ENCODE data around the gene AHNAK. TPM values are rescaled to one million over a fixed set of nuclear protein-coding genes. Genes with fewer than 3 reads are reported as not detected.
A peak's percentile ranks its signal among the peaks of the same experiment; 100 is the strongest.
"Not testable (repeated sequence)": the region's sequence is repeated elsewhere in the genome, so short reads cannot be mapped to it uniquely, and the experiment has no call there.

The AHNAK gene
- polyA plus RNA-seq, 6 donors from 2014 or later = 2.0 to 45.3 (median 15.9) TPM

DNA sequence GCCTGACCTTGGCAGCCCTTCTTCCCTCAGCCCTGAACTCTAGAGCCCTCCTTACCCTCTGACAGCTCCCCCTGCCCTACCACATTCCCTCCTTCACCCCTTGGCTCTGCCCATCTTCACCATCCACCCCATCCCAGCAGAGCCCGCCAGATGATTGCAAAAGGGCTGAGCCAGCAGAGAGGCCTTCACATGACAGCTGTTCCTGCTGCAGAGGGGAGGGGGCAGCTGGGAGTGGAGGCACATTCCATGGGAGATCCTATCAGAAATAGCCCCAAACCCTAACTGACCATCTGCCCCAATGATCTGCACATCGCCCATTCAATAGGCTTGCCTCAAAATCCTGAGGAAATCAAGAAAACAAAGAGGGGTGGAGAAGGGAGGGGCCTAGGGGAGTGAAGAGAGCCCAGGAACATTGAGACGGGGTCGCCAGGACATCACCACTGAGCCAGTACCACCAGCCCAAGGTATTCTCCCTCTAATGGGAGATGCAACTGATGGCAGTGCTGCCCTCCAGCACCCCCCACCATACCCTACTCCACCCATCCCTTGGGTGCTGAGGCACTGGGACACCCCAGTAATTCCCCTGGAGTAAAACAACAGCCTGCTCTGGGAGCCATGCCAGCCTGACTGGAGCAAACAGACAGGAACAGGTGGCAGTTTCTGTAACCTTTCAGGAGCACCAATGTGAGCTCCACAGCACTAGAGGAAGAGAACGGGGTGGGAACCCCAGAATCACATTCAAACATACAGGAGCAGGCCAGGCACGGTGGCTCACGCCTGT, 8.0 kb upstream of the AHNAK start:
- Mint-ChIP-seq H3K36me3 (peaks cover 0 to 6% of the 10 kb centered on the region in 2 donors), H3K4me1 (peaks cover 61 to 80% (median 79%) of the 10 kb centered on the region in 3 donors), H3K4me3 (peak overlapping the region in 7 of 8 donors; percentile 8 to 94 (median 82)), H3K9me3 (no peaks in the 10 kb centered on the region), H3K27ac (peak overlapping the region; percentile 99 to 100 (median 99)), H3K27me3 (peaks cover 0 to 4% (median 0%) of the 10 kb centered on the region in 3 donors)
- DNase-seq = no peak
- ATAC-seq (ENCODE audit: low read depth in 2 of 2) = no peak

GRCh38 chr11:62553839-62554361, 7.3 kb upstream of the AHNAK start:
- peak overlapping the region; percentile 99 to 100 (median 99) for H3K27ac Mint-ChIP-seq
- DNase-seq (no peak), ATAC-seq (ENCODE audit: low read depth in 2 of 2) (no peak)
- peak overlapping the region in 7 of 8 donors; percentile 52 to 87 (median 81) for H3K4me3 Mint-ChIP-seq
- peaks cover 0 to 4% (median 0%) of the 10 kb centered on the region in 3 donors for H3K27me3 Mint-ChIP-seq
- peaks cover 61 to 81% (median 79%) of the 10 kb centered on the region in 3 donors for H3K4me1 Mint-ChIP-seq
- H3K9me3 Mint-ChIP-seq = no peaks in the 10 kb centered on the region
- no peaks in the 10 kb centered on the region for H3K36me3 Mint-ChIP-seq

GRCh38 chr11:62553080-62553838, 6.7 kb upstream of the AHNAK start:
- peak overlapping the region; percentile 52 to 88 (median 82) for H3K4me3 Mint-ChIP-seq
- peak overlapping the region; percentile 99 to 100 (median 99) for H3K27ac Mint-ChIP-seq
- H3K27me3 Mint-ChIP-seq = peaks cover 0 to 4% (median 0%) of the 10 kb centered on the region in 3 donors
- ATAC-seq (ENCODE audit: low read depth in 2 of 2) = peak; percentile 4 to 6
- H3K9me3 Mint-ChIP-seq = no peaks in the 10 kb centered on the region
- H3K36me3 Mint-ChIP-seq = no peaks in the 10 kb centered on the region
- DNase-seq = no peak
- H3K4me1 Mint-ChIP-seq = peaks cover 65 to 81% (median 81%) of the 10 kb centered on the region in 3 donors

DNA sequence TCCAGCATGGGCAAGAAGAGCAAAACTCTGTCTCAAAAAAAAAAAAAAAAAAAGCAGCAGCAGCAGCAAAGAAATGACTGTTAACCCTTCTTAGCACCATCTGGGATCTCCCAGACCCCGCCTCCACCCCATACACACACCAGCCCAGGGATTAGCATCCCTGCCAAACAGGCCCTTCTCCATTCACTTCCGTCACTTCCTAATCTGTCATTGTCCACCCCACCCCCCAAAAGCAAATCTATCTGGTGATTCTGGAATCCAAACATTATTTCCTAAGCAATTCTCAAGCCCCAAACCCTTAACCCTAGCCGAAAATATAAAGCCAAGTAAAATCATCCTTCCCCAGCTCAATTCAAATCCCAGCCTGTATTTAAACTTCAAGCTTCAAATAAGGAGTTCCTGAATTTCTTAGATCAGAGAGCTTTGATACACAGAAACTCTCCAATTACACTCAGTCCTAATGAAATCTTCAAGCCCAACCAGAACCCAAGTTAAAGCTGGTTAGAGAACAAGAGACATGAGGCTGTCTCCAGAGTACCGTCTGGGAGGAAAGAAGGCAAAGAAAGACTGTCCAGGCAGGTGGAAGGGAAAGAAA, 6.0 kb upstream of the AHNAK start:
- no peaks in the 10 kb centered on the region for H3K9me3 Mint-ChIP-seq
- peaks cover 0 to 4% (median 0%) of the 10 kb centered on the region in 3 donors for H3K27me3 Mint-ChIP-seq
- ATAC-seq (ENCODE audit: low read depth in 2 of 2) (no peak), DNase-seq (no peak)
- peak overlapping the region; percentile 99 to 100 (median 99) for H3K27ac Mint-ChIP-seq
- peak overlapping the region; percentile 55 to 90 (median 82) for H3K4me3 Mint-ChIP-seq
- H3K4me1 Mint-ChIP-seq = peaks cover 70 to 88% (median 84%) of the 10 kb centered on the region in 3 donors
- H3K36me3 Mint-ChIP-seq = no peaks in the 10 kb centered on the region

- DNase-seq; H3K36me3 Mint-ChIP-seq; H3K9me3 Mint-ChIP-seq; H3K27me3 Mint-ChIP-seq; ATAC-seq (ENCODE audit: low read depth in 2 of 2): not testable (repeated sequence)
- peaks cover 59 to 76% (median 71%) of the 10 kb centered on the region in 3 donors for H3K4me1 Mint-ChIP-seq
- H3K27ac Mint-ChIP-seq = peak overlapping the region; percentile 99 to 100 (median 99)
- H3K4me3 Mint-ChIP-seq = peak overlapping the region in 5 of 8 donors; percentile 15 to 86 (median 55)
Observed at GRCh38 chr11:62550478-62550877, 3.9 kb upstream of the AHNAK start.

DNA sequence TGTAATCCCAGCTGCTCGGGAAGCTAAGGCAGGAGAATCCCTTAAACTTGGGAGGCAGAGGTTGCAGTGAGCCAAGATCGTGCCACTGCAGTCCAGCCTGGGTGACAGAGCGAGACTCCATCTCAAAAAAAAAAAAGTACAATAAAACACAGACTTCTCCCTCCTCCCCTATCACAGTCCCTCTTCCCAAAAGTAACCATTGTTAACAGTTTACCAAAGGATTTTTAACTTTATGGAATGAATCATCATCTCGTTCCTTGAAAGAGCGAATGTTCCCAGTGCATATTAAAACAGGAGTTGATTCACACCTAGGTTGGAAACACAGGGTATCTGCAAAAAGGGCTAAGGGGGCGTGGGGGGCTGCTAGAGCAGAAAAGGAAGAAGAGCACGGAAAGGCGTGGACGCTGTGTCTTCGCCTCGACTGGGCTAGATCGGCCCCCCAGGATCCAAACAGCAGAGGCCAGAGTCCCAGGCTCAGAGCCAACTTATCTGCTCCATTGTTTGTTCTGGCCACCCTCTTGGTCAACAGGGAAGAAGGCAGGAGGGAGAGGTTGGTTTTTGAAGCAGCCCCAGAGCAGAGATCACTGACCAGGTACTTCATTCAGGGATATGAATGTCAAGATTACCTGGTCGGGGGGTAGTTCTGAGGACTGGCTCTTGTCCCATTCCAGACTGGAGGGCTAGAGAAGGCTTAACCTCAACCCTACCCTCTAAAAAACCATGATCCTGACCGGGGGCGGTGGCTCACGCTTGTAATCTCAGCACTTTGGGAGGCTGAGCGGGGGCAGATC, 2.1 kb upstream of the AHNAK start:
- Mint-ChIP-seq H3K4me3 (peak overlapping the region in 4 of 8 donors; percentile 58 to 87 (median 74)), H3K27ac (peak overlapping the region in 5 of 6 donors; percentile 24 to 99 (median 82)), H3K9me3 (no peaks in the 10 kb centered on the region), H3K36me3 (no peaks in the 10 kb centered on the region), H3K4me1 (peaks cover 65 to 76% (median 69%) of the 10 kb centered on the region in 3 donors), H3K27me3 (peaks cover 0 to 4% (median 0%) of the 10 kb centered on the region in 3 donors)
- ATAC-seq (ENCODE audit: low read depth in 2 of 2) = no peak
- no peak for DNase-seq

GRCh38 chr11:62547691-62548281, 1.2 kb upstream of the AHNAK start:
- H3K27me3 Mint-ChIP-seq = peaks cover 0 to 4% (median 0%) of the 10 kb centered on the region in 3 donors
- peak overlapping the region; percentile 52 to 93 (median 84) for H3K4me3 Mint-ChIP-seq
- no peaks in the 10 kb centered on the region for H3K9me3 Mint-ChIP-seq
- ATAC-seq (ENCODE audit: low read depth in 2 of 2) (no peak), DNase-seq (no peak)
- no peaks in the 10 kb centered on the region for H3K36me3 Mint-ChIP-seq
- peaks cover 63 to 76% (median 69%) of the 10 kb centered on the region in 3 donors for H3K4me1 Mint-ChIP-seq
- peak overlapping the region; percentile 88 to 99 (median 94) for H3K27ac Mint-ChIP-seq

- Mint-ChIP-seq H3K27ac (peak overlapping the region in 5 of 6 donors; percentile 92 to 99 (median 94)), H3K36me3 (no peaks in the 10 kb centered on the region), H3K4me3 (peak overlapping the region; percentile 77 to 93 (median 88)), H3K4me1 (peaks cover 62 to 76% (median 69%) of the 10 kb centered on the region in 3 donors), H3K27me3 (peaks cover 0 to 4% (median 0%) of the 10 kb centered on the region in 3 donors), H3K9me3 (no peaks in the 10 kb centered on the region)
- ATAC-seq (ENCODE audit: low read depth in 2 of 2) (peak in 1 of 2 donors; percentile 0), DNase-seq (no peak)
Observed at GRCh38 chr11:62546929-62547625, 471 bp upstream of the AHNAK start.

GRCh38 chr11:62545437-62546243, 966 bp downstream of the AHNAK start:
- no peaks in the 10 kb centered on the region for H3K9me3 Mint-ChIP-seq
- ATAC-seq (ENCODE audit: low read depth in 2 of 2) (peak; percentile 11 to 15), DNase-seq (no peak)
- peaks cover 65 to 76% (median 69%) of the 10 kb centered on the region in 3 donors for H3K4me1 Mint-ChIP-seq
- H3K27ac Mint-ChIP-seq = peak overlapping the region; percentile 88 to 99 (median 96)
- no peaks in the 10 kb centered on the region for H3K36me3 Mint-ChIP-seq
- H3K27me3 Mint-ChIP-seq = no peaks in the 10 kb centered on the region
- peak overlapping the region; percentile 77 to 97 (median 94) for H3K4me3 Mint-ChIP-seq

DNA sequence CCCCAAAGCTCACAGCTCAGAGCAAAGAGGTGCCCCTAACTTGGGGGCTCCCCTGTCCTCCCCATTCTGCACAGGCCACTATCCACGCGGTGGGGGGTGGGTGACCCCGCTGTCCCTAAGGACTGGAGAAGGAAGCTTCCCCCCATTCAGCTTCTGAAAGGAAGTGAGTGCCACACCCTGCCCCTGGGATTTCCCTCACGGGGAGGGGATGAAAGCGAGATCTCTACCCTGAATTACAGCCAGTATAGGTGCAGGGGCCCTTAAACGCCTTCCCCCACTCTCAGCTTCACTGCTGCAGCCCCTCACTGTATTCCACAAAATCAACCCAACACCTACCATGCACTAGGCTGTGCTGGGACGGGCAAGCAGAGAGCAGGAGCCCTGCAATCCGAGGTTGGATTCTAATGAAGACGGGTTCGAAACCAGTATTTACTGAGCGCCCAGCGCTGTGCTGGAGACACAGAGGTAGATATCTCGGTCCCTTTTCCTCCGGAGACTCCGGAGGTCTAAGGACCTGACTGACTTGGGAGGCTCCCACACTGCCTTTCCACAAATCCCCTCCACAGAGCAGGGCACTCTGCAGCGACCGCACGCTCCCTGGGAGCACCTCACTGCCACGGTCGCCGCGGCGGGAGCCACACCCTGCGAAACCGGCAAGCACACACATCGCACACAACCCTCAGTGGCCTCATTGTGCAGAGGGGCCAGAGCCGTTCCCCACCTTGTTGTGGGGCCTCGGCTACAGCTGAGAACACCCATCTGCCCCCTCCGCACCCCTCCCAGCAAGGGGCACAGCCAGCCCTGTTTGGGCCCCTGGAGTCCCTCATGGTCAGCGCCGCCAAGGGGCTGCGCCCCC, 1.8 kb downstream of the AHNAK start:
- ATAC-seq (ENCODE audit: low read depth in 2 of 2) (peak; percentile 6 to 7), DNase-seq (no peak)
- peak overlapping the region; percentile 77 to 97 (median 94) for H3K4me3 Mint-ChIP-seq
- no peaks in the 10 kb centered on the region for H3K9me3 Mint-ChIP-seq
- H3K27me3 Mint-ChIP-seq = no peaks in the 10 kb centered on the region
- peaks cover 68 to 70% (median 70%) of the 10 kb centered on the region in 3 donors for H3K4me1 Mint-ChIP-seq
- H3K36me3 Mint-ChIP-seq = no peaks in the 10 kb centered on the region
- H3K27ac Mint-ChIP-seq = peak overlapping the region; percentile 66 to 99 (median 92)
